C4-2B (cell line): ENCODE data around the gene CCNT2.

Experiments
- CTCF ChIP-seq: fragments of 450-650 bp; conservative IDR thresholded peaks from 2 replicates; pipeline ENCODE4 v1.5.1; 2017; ENCODE audit warnings: mild to moderate bottlenecking
- ZFX ChIP-seq: fragments of 450-650 bp; IDR thresholded peaks from 2 replicates; pipeline ENCODE4 v1.6.1; 2017

DNA sequence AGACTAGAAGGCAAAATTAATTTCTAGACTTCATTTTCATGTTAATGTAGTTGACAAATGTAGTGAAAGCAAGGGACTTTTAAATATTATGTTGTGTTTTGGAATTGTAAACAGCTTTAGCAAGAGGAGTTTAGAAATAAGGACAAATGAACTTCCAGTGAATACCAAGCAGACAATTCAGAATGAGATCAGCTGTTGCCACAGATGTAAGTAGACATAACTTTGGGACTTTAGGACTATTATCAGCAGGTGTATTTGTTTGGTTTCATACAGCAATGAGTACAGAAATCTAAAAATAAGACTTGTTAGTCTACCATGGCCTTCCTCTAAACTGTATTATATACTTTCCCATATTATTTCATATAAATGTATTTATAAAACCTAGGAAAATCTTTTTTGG lies 34.2 kb upstream of the CCNT2 start:
- TF ChIP-seq CTCF (no peak), ZFX (no peak)
